GM13977 (cell line): ENCODE results near the gene CAD.
A peak's percentile ranks its signal among the peaks of the same experiment; 100 is the strongest.
"Not testable (repeated sequence)": the region's sequence is repeated elsewhere in the genome, so short reads cannot be mapped to it uniquely, and the experiment has no call there.

Source experiments
- DNase-seq: peaks from one replicate; pipeline ENCODE4 v3.0.0; 2012; ENCODE audit warnings: low spot score
- in situ Hi-C: fragments of 300-500 bp; cut with MboI; formaldehyde crosslinking; loops from one replicate; pipeline ENCODE4 v1.12.0; 2022; ENCODE audit warnings: low sequenced_read_pairs, low pct_unique_long_range_greater_than_20kb, mixed read lengths, inconsistent platforms; ENCODE audit not compliant: unreplicated experiment
- TF ChIP-seq, protein P1 (sequence below): IDR thresholded peaks from 2 replicates; pipeline ENCODE4 v1.5.1; 2012; ENCODE audit warnings: mild to moderate bottlenecking, control low read depth; ENCODE audit not compliant: insufficient read depth; ENCODE audit errors: extremely low read depth, missing control alignments

Gene CAD

GRCh38 chr2:27264753-27265535 is 47.8 kb downstream of the CAD start:
- in situ Hi-C loops, result no loop called here

DNA sequence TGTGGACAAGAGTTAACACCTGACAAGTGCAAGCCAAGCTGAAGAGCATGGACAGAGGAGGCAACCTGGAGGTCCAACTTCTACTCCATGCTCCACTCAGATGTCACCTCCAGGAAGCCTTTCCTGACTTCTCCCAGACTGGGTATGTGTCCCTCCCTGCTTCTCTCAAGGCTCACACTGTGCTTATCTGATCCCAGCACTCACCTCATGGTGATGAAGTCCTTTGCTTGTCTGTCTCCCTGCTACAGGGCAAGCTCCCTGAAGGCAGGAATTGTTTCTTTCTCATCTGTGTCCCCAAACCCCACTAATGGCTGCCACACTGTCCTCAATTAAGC is 48.3 kb downstream of the CAD start:
- TF ChIP-seq, protein P1, sequence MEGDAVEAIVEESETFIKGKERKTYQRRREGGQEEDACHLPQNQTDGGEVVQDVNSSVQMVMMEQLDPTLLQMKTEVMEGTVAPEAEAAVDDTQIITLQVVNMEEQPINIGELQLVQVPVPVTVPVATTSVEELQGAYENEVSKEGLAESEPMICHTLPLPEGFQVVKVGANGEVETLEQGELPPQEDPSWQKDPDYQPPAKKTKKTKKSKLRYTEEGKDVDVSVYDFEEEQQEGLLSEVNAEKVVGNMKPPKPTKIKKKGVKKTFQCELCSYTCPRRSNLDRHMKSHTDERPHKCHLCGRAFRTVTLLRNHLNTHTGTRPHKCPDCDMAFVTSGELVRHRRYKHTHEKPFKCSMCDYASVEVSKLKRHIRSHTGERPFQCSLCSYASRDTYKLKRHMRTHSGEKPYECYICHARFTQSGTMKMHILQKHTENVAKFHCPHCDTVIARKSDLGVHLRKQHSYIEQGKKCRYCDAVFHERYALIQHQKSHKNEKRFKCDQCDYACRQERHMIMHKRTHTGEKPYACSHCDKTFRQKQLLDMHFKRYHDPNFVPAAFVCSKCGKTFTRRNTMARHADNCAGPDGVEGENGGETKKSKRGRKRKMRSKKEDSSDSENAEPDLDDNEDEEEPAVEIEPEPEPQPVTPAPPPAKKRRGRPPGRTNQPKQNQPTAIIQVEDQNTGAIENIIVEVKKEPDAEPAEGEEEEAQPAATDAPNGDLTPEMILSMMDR, result no peak
- in situ Hi-C loops, result no loop called here
- no peak for DNase-seq

More at GRCh38 chr2:27264753-27265535, 47.8 kb downstream of the CAD start:
- DNase-seq, result peak; percentile 87
- TF ChIP-seq, protein P1, result peak; percentile 54

DNA sequence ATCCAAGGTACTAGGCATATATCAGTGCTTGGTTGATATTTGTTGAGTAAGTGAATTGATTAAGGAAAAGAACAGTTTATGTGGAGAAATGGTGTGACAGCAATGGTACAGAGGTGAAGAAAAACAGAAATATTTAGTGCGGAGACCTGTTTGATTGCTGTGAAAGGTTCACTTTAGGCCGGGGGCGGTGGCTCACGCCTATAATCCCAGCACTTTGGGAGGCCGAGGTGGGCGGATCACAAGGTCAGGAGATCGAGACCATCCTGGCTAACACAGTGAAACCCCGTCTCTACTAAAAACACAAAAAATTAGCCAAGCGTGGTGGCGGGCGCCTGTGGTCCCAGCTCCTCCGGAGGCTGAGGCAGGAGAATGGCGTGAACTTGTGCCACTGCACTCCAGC is 51.1 kb downstream of the CAD start:
- in situ Hi-C loops, result not testable (repeated sequence)

GRCh38 chr2:27270131-27270530 is 53.0 kb downstream of the CAD start:
- DNase-seq, result no peak
- TF ChIP-seq, protein P1, result no peak
- in situ Hi-C loops, result no loop called here

More for the DNA sequence above, 51.1 kb downstream of the CAD start:
- not testable (repeated sequence) for DNase-seq

GRCh38 chr2:27270670-27271069 is 53.5 kb downstream of the CAD start:
- TF ChIP-seq, protein P1, result no peak
- in situ Hi-C loops, result no loop called here
- no peak for DNase-seq

- in situ Hi-C loops, result no loop called here
- no peak for DNase-seq
- TF ChIP-seq, protein P1, result no peak
These were observed 54.6 kb downstream of the CAD start for GRCh38 chr2:27271631-27272340.

- in situ Hi-C loops, DNase-seq: not testable (repeated sequence)
These were observed 55.7 kb downstream of the CAD start for GRCh38 chr2:27272537-27273522.
